Neural cell (in vitro differentiated cells): Measurements from ENCODE around the gene DNAJC5. TPM values are rescaled to one million over a fixed set of nuclear protein-coding genes. Genes with fewer than 3 reads are reported as not detected.
"Not testable (repeated sequence)": the region's sequence is repeated elsewhere in the genome, so short reads cannot be mapped to it uniquely, and the experiment has no call there.

ENCODE experiments used
- H2AFZ ChIP-seq: fragments of 200-600, 300-800 bp; sonication (generic), shearing (Covaris generic); 2 replicates; pipeline ENCODE4 v1.6.0; 2014; ENCODE audit warnings: low read depth, mild to moderate bottlenecking, antibody characterized with exemption, low read length, moderate library complexity
- H3F3A ChIP-seq: fragments of 200-600 bp; shearing (Covaris generic); 2 replicates; pipeline ENCODE4 v1.6.1; 2016; ENCODE audit warnings: mild to moderate bottlenecking, moderate library complexity, mixed read lengths, antibody characterized with exemption, low read length; ENCODE audit not compliant: insufficient read depth, poor library complexity, severe bottlenecking
- H3K27ac ChIP-seq: fragments of 200-600, 300-800 bp; sonication (generic), shearing (Covaris generic); 2 replicates; pipeline ENCODE4 v1.5.1; 2014; ENCODE audit warnings: mild to moderate bottlenecking, low read length, moderate library complexity
- H3K27me3 ChIP-seq: fragments of 300-800, 200-600 bp; sonication (generic), shearing (Covaris generic); 2 replicates; pipeline ENCODE4 v1.6.0; 2014; ENCODE audit warnings: mild to moderate bottlenecking, low read depth, low read length, moderate library complexity; ENCODE audit not compliant: insufficient read depth
- H3K36me3 ChIP-seq: fragments of 300-800, 200-600 bp; sonication (generic), shearing (Covaris generic); 2 replicates; pipeline ENCODE4 v1.5.1; 2014; ENCODE audit warnings: mild to moderate bottlenecking, antibody characterized with exemption, low read length, moderate library complexity; ENCODE audit not compliant: insufficient read depth
- H3K4me2 ChIP-seq: fragments of 300-800, 200-600 bp; sonication (generic), shearing (Covaris generic); 2 replicates; pipeline ENCODE4 v1.6.0; 2014; ENCODE audit warnings: mild to moderate bottlenecking, low read length
- H3K4me3 ChIP-seq: fragments of 300-800, 200-600 bp; sonication (generic), shearing (Covaris generic); 2 replicates; pipeline ENCODE4 v1.5.1; 2014; ENCODE audit warnings: mild to moderate bottlenecking, low read length, moderate library complexity
- H3K79me2 ChIP-seq: fragments of 200-600 bp; shearing (Covaris generic); replicated peaks from 2 replicates; pipeline ENCODE4 v1.6.0; 2014; ENCODE audit warnings: mild to moderate bottlenecking, low read length, moderate library complexity; ENCODE audit not compliant: insufficient read depth
- H3K9ac ChIP-seq: fragments of 300-800, 200-600 bp; sonication (generic), shearing (Covaris generic); 2 replicates; pipeline ENCODE4 v1.6.1; 2016; ENCODE audit warnings: mild to moderate bottlenecking, low read length, mixed read lengths
- H3K9me2 ChIP-seq: fragments of 200-600 bp; shearing (Covaris generic); 2 replicates; pipeline ENCODE4 v1.6.1; 2016; ENCODE audit warnings: mild to moderate bottlenecking, low read length, mixed read lengths; ENCODE audit not compliant: insufficient read depth
- H3K9me3 ChIP-seq: fragments of 200-600, 300-800 bp; sonication (generic), shearing (Covaris generic); 2 replicates; pipeline ENCODE4 v1.6.1; 2016; ENCODE audit warnings: mild to moderate bottlenecking, mixed run types, low read length, moderate library complexity, mixed read lengths
- H4K20me1 ChIP-seq: fragments of 200-600 bp; shearing (Covaris generic); 2 replicates; pipeline ENCODE4 v1.6.1; 2016; ENCODE audit warnings: mild to moderate bottlenecking, mixed run types; ENCODE audit not compliant: insufficient read depth
- CTCF ChIP-seq: fragments of 450-650 bp; IDR thresholded peaks from 2 replicates; pipeline ENCODE4 v1.5.1; 2014; ENCODE audit warnings: antibody characterized with exemption, mild to moderate bottlenecking, moderate library complexity; ENCODE audit not compliant: poor library complexity, severe bottlenecking
- EP300 ChIP-seq: fragments of 450-650 bp; conservative IDR thresholded peaks from 2 replicates; pipeline ENCODE4 v1.6.1; 2014; ENCODE audit warnings: antibody characterized with exemption, mild to moderate bottlenecking, moderate library complexity; ENCODE audit not compliant: poor library complexity, severe bottlenecking
- EZH2 ChIP-seq: fragments of 200-600, 300-800 bp; shearing (Covaris generic), sonication (generic); IDR thresholded peaks from 2 replicates; pipeline ENCODE4 v1.6.1; 2014; ENCODE audit warnings: antibody characterized with exemption, low read length, borderline replicate concordance, mild to moderate bottlenecking; ENCODE audit not compliant: insufficient read depth, poor library complexity, severe bottlenecking
- MXI1 ChIP-seq: fragments of 450-650 bp; conservative IDR thresholded peaks from 2 replicates; pipeline ENCODE4 v1.6.1; 2014; ENCODE audit warnings: antibody characterized with exemption, mild to moderate bottlenecking; ENCODE audit not compliant: poor library complexity, severe bottlenecking
- POLR2AphosphoS5 ChIP-seq: IDR thresholded peaks from 2 replicates; pipeline ENCODE4 v1.6.1; 2012
- RAD21 ChIP-seq: fragments of 450-650 bp; conservative IDR thresholded peaks from 2 replicates; pipeline ENCODE4 v1.6.1; 2014; ENCODE audit warnings: antibody characterized with exemption, mild to moderate bottlenecking, moderate library complexity
- SMC3 ChIP-seq: fragments of 450-650 bp; conservative IDR thresholded peaks from 2 replicates; pipeline ENCODE4 v1.6.1; 2014; ENCODE audit warnings: antibody characterized with exemption, mild to moderate bottlenecking, moderate library complexity; ENCODE audit not compliant: poor library complexity
- TAF1 ChIP-seq: IDR thresholded peaks from 2 replicates; pipeline ENCODE4 v1.6.1; 2012; ENCODE audit warnings: low read depth
- polyA plus RNA-seq: library from polyadenylated mRNA; depleted of rRNA; stranded (reverse); fragments of >200 nt; gene quantifications from 2 replicates; pipeline ENCODE4 v1.2.3, GENCODE V29; 2014
- TF ChIP-seq, protein P1 (sequence below): IDR thresholded peaks from 2 replicates; pipeline ENCODE4 v1.6.1; 2012; ENCODE audit warnings: borderline replicate concordance

The DNAJC5 gene
- polyA plus RNA-seq, 1 donor from 2014 or later: 82.8 TPM

GRCh38 chr20:63878899-63879663 lies 15.8 kb upstream of the DNAJC5 start:
- Histone ChIP-seq H3K79me2 (no peaks in the 10 kb centered on the region), H3K27ac (no peak overlapping the region)

GRCh38 chr20:63880901-63881300 lies 14.0 kb upstream of the DNAJC5 start:
- not testable (repeated sequence) for H3K4me3 ChIP-seq, H3K27ac ChIP-seq, H3K36me3 ChIP-seq, H3K9ac ChIP-seq, H3K9me3 ChIP-seq, H3K27me3 ChIP-seq, H2AFZ ChIP-seq, H3K4me2 ChIP-seq, H3K9me2 ChIP-seq, H3F3A ChIP-seq, H3K79me2 ChIP-seq, H4K20me1 ChIP-seq

More at GRCh38 chr20:63878899-63879663, 15.8 kb upstream of the DNAJC5 start:
- no peak overlapping the region for H3K4me2 ChIP-seq
- no peaks in the 10 kb centered on the region for H3K27me3 ChIP-seq
- H3K36me3 ChIP-seq: no peaks in the 10 kb centered on the region
- H3K9ac ChIP-seq: no peak overlapping the region
- H3K9me3 ChIP-seq: no peaks in the 10 kb centered on the region
- H2AFZ ChIP-seq: no peak overlapping the region
- TF ChIP-seq EZH2 (no peak), RAD21 (no peak), CTCF (no peak), MXI1 (no peak), TAF1 (no peak), POLR2AphosphoS5 (no peak), SMC3 (no peak), EP300 (no peak)
- TF ChIP-seq, protein P1, sequence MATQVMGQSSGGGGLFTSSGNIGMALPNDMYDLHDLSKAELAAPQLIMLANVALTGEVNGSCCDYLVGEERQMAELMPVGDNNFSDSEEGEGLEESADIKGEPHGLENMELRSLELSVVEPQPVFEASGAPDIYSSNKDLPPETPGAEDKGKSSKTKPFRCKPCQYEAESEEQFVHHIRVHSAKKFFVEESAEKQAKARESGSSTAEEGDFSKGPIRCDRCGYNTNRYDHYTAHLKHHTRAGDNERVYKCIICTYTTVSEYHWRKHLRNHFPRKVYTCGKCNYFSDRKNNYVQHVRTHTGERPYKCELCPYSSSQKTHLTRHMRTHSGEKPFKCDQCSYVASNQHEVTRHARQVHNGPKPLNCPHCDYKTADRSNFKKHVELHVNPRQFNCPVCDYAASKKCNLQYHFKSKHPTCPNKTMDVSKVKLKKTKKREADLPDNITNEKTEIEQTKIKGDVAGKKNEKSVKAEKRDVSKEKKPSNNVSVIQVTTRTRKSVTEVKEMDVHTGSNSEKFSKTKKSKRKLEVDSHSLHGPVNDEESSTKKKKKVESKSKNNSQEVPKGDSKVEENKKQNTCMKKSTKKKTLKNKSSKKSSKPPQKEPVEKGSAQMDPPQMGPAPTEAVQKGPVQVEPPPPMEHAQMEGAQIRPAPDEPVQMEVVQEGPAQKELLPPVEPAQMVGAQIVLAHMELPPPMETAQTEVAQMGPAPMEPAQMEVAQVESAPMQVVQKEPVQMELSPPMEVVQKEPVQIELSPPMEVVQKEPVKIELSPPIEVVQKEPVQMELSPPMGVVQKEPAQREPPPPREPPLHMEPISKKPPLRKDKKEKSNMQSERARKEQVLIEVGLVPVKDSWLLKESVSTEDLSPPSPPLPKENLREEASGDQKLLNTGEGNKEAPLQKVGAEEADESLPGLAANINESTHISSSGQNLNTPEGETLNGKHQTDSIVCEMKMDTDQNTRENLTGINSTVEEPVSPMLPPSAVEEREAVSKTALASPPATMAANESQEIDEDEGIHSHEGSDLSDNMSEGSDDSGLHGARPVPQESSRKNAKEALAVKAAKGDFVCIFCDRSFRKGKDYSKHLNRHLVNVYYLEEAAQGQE: no peak
- H3K9me2 ChIP-seq: no peaks in the 10 kb centered on the region
- H4K20me1 ChIP-seq: no peaks in the 10 kb centered on the region
- H3F3A ChIP-seq: no peaks in the 10 kb centered on the region
- H3K4me3 ChIP-seq: no peak overlapping the region
